Measurements from ENCODE around the gene ABI3BP. TPM values are rescaled to one million over a fixed set of nuclear protein-coding genes. Genes with fewer than 3 reads are reported as not detected.

ABI3BP gene
- total RNA-seq, 4 donors from 2014 or later: 6.2 to 68.7 (median 18.8) TPM

- no peak for TF ChIP-seq POLR2A (IDR thresholded peaks at IDR 0.05)
- TF ChIP-seq CTCF (IDR thresholded peaks at IDR 0.05): no peak
- Histone ChIP-seq H3K4me3 (no peak overlapping the region), H3K9me3 (peaks cover 0 to 13% (median 11%) of the 10 kb centered on the region in 3 donors), H3K27ac (peak overlapping the region in 1 of 4 donors; percentile 2), H3K27me3 (no peaks in the 10 kb centered on the region), H3K36me3 (peaks cover 0 to 6% (median 0%) of the 10 kb centered on the region in 3 donors), H3K4me1 (peaks cover 0 to 15% (median 7%) of the 10 kb centered on the region in 3 donors)
- 49 to 53% methylated on average over 3 of the region's 3 CpGs for WGBS, 2 donors
- DNase-seq: no peak
- intact Hi-C loops (cut with DNase I): no loop called here
These were observed 209.6 kb downstream of the ABI3BP start for GRCh38 chr3:100783619-100784018.

GRCh38 chr3:100782906-100783305 lies 210.3 kb downstream of the ABI3BP start:
- 9 to 18% methylated on average over 3 of the region's 3 CpGs for WGBS, 2 donors
- Histone ChIP-seq H3K36me3 (peaks cover 0 to 6% (median 0%) of the 10 kb centered on the region in 3 donors), H3K4me3 (no peak overlapping the region), H3K9me3 (peaks cover 0 to 13% (median 11%) of the 10 kb centered on the region in 3 donors), H3K27ac (peak overlapping the region in 2 of 4 donors; percentile 2 to 11), H3K4me1 (peaks cover 0 to 15% (median 7%) of the 10 kb centered on the region in 3 donors), H3K27me3 (no peaks in the 10 kb centered on the region)
- intact Hi-C loops (cut with DNase I): no loop called here
- DNase-seq: no peak
- TF ChIP-seq POLR2A (IDR thresholded peaks at IDR 0.05) (no peak), CTCF (IDR thresholded peaks at IDR 0.05) (no peak)

DNA sequence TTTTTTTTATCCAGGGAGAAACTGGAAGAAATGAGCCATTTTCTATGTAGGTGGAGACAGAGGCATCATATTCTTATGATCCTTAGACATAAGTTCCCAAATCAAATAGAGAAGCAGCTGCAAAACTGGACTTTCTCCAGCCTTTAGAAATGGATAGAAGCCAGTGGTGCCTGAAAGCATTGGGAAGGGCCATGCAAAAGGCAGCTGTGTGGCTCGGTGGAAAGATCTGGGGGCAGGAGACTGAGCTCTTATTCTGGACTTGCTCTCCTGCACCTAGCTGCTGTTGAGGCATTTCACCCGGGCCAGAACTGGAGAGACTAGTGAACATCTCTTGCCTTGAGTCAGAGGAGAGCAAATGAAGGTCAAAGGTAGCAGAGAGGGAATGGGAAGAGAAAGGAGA lies 210.9 kb downstream of the ABI3BP start:
- Histone ChIP-seq H3K4me3 (no peak overlapping the region), H3K36me3 (peaks cover 0 to 6% (median 0%) of the 10 kb centered on the region in 3 donors), H3K4me1 (peaks cover 0 to 16% (median 7%) of the 10 kb centered on the region in 3 donors), H3K27ac (no peak overlapping the region), H3K27me3 (no peaks in the 10 kb centered on the region), H3K9me3 (peaks cover 0 to 13% (median 11%) of the 10 kb centered on the region in 3 donors)
- 19 to 43% methylated on average over 2 of the region's 2 CpGs for WGBS, 2 donors
- TF ChIP-seq CTCF (IDR thresholded peaks at IDR 0.05): no peak
- no peak for TF ChIP-seq POLR2A (IDR thresholded peaks at IDR 0.05)
- DNase-seq: no peak
- intact Hi-C loops (cut with DNase I): no loop called here

- Histone ChIP-seq H3K36me3 (peaks cover 0 to 6% (median 0%) of the 10 kb centered on the region in 3 donors), H3K27me3 (no peaks in the 10 kb centered on the region), H3K4me1 (peaks cover 0 to 24% (median 7%) of the 10 kb centered on the region in 3 donors), H3K27ac (no peak overlapping the region), H3K9me3 (peaks cover 0 to 13% (median 11%) of the 10 kb centered on the region in 3 donors), H3K4me3 (no peak overlapping the region)
- WGBS, 2 donors: 84 to 94% methylated on average over 2 of the region's 2 CpGs
- intact Hi-C loops (cut with DNase I): no loop called here
- TF ChIP-seq POLR2A (IDR thresholded peaks at IDR 0.05) (no peak), CTCF (IDR thresholded peaks at IDR 0.05) (no peak)
- DNase-seq: no peak
These were observed 211.9 kb downstream of the ABI3BP start for GRCh38 chr3:100781301-100781700.

DNA sequence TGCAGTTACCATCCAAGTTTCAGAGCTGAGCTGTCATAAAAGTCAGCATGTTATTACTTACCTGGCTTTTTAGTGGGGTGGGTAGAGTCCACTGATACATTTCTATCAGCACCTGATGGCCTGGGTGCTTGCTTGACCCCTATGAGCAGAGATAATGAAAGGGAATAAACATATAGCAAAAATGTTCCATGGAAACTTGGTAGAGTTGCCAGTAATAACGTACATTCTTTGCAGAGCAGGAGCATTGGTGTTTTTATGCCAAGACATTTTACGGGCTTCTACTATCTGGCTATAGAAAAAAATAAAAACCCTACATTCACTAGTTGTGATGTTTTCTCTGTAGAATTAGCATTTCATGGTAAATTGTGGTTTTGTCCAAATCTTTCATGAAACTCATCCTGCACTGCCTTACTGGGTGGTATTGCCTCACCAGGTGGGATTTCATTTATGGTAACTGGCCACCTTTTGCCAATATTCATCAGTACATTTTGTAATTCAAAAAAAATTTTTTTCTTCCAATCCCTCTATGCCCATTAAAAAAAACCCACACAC lies 213.1 kb downstream of the ABI3BP start:
- intact Hi-C loops (cut with DNase I): no loop called here
- Histone ChIP-seq H3K27ac (no peak overlapping the region), H3K4me3 (no peak overlapping the region), H3K27me3 (no peaks in the 10 kb centered on the region), H3K9me3 (peaks cover 0 to 2% (median 1%) of the 10 kb centered on the region in 3 donors), H3K36me3 (no peaks in the 10 kb centered on the region), H3K4me1 (peaks cover 0 to 24% (median 7%) of the 10 kb centered on the region in 3 donors)
- WGBS, 2 donors: 74 to 86% methylated on average over 2 of the region's 2 CpGs
- DNase-seq: no peak
- TF ChIP-seq CTCF (IDR thresholded peaks at IDR 0.05) (no peak), POLR2A (IDR thresholded peaks at IDR 0.05) (no peak)
